PC-9 (cell line): Measurements from ENCODE around the gene AFG3L2.

Source experiments
- CTCF ChIP-seq: fragments of 200-600 bp; sonication (generic); conservative IDR thresholded peaks from 2 replicates; pipeline ENCODE4 v1.6.1; 2017; ENCODE audit warnings: mixed run types, antibody characterized with exemption, mild to moderate bottlenecking, moderate library complexity
- EZH2 ChIP-seq: fragments of 200-600 bp; sonication (generic); IDR thresholded peaks from 2 replicates; pipeline ENCODE4 v1.8.0; 2017; ENCODE audit warnings: antibody characterized with exemption, low read depth

GRCh38 chr18:12408247-12408869 lies 31.3 kb upstream of the AFG3L2 start:
- TF ChIP-seq CTCF (no peak), EZH2 (no peak)
